ENCODE measurements around the gene NEK6.

The NEK6 gene

DNA sequence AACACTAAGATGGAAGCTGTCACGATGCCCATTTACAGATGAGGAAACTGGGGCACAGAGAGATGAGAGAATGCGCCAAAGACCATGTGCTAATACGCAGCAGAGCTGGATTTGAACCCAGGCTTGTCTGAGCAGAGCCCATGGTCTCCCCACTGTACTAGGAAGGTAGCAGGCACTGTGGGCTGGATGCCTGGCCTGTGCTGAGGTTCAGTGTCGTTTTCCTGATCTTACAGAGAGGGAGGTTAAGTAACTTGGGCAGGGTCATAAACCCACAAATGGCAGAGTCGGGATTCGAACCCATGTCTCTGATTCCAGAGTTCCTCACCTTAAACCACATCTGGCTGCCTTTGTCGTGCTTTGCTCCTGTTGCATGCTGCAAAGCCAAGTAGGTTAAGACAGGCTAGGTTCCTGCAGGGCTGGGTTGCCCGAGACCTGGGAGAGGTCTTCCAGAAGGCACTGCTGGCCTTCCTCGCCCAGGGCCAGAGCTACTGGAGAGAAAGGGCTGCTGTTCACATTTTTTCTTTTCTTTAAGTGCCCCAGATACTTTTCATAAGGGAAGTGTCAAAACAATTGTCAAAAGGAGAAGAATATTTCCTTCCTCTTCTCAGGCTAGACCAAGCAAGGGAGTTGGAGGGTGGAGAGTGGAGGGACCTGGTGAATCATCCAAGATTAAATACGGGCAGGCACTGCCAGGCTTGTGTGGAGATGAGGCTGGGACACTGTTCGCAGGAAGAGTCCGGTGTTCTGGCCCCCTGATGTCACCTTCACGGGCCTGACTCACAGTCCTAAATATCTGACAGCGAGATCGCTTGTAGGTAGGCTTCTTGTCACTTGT lies 3.2 kb downstream of the NEK6 start:
- TF ChIP-seq, protein P1, sequence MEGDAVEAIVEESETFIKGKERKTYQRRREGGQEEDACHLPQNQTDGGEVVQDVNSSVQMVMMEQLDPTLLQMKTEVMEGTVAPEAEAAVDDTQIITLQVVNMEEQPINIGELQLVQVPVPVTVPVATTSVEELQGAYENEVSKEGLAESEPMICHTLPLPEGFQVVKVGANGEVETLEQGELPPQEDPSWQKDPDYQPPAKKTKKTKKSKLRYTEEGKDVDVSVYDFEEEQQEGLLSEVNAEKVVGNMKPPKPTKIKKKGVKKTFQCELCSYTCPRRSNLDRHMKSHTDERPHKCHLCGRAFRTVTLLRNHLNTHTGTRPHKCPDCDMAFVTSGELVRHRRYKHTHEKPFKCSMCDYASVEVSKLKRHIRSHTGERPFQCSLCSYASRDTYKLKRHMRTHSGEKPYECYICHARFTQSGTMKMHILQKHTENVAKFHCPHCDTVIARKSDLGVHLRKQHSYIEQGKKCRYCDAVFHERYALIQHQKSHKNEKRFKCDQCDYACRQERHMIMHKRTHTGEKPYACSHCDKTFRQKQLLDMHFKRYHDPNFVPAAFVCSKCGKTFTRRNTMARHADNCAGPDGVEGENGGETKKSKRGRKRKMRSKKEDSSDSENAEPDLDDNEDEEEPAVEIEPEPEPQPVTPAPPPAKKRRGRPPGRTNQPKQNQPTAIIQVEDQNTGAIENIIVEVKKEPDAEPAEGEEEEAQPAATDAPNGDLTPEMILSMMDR (conservative IDR thresholded peaks at IDR 0.05; ENCODE audit: control insufficient read depth, insufficient read depth, low read depth, low read length): no peak
- peak; percentile 68 for DNase-seq (ENCODE audit: low read depth)
- peak overlapping the region; percentile 22 for H3K4me3 ChIP-seq (ENCODE audit: control insufficient read depth, low read depth, low read length)

DNA sequence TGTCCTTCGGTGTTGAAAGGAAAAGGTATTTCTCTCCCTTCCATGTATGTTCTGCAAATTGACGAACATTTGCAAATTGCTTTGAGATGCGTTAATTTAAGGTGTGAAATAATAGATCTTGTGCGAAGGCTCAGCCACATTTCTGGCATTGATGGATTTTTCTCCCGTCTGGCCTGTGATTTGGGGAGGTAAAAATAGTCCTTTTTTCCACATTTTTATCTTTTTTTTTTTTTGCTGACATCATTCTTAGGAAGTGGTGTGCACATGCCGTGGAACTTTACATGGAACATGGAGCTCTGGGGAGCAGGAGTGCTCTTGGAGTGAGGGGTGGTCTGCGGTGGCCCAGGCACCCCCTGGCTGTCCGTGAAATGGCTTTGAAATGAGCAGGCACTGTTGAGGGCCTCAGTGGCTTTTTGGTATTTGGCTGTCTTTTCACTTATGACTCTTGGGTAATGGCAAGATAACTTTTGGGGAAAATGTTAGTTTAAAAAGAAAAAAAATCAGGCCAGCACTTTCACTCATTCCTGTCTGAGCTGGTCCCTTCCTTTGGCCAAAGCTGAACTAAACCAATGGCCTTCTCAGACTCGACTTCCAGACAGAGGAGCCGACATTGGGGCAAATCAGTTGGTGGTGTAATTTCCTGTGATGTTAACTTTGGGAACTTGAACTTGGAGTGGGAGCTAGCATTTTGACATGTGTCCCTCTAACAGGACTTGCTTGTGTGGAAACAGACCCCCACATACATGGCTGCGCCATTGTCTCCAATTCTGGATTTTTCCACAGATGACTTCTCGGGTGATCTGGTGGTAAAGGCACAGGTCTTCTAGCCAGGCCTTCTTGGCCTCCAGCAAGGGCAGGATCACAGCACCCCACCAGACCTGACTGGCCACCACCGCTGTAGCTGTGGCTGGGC lies 4.2 kb downstream of the NEK6 start:
- no peak for DNase-seq (ENCODE audit: low read depth)
- TF ChIP-seq, protein P1 (conservative IDR thresholded peaks at IDR 0.05; ENCODE audit: control insufficient read depth, insufficient read depth, low read depth, low read length): no peak
- H3K4me3 ChIP-seq (ENCODE audit: control insufficient read depth, low read depth, low read length): peak overlapping the region; percentile 22

DNA sequence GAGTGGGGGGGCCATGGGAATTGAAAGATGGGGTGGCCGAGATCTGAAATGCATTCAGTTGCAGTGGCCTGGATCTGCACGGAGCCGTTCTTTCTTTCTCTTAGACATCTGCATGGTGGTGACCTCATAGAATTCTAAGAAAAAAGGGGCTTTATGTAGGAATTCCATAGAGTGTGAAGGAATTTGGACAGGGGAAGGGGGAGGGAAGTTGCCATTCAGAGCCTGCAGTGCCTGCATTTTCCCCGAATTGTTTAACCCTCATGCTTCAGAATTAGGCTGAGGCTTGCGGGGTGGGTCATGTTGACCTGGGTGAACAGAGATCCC lies 4.9 kb downstream of the NEK6 start:
- no peak for DNase-seq (ENCODE audit: low read depth)
- H3K4me3 ChIP-seq (ENCODE audit: control insufficient read depth, low read depth, low read length): no peak overlapping the region

DNA sequence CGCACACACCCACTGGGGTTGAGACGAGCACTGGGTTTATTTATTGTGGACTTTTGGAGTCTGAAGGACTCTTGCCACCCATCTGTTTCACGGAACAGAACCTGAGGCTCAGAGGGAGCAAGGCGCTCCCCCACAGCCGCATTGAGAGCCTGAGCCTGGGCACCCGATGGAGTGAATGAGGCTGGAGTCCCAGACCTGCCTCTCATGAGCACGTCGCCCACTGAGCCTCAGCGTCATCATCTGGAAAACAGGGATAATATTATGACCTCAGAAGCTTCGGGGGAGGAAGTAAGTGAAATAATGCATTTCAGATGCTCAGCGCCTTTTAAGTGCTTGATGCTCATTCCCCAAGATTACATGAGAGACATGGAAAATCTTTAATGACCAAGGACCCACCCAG lies 5.5 kb downstream of the NEK6 start:
- TF ChIP-seq, protein P1 (conservative IDR thresholded peaks at IDR 0.05; ENCODE audit: control insufficient read depth, insufficient read depth, low read depth, low read length): no peak
- H3K4me3 ChIP-seq (ENCODE audit: control insufficient read depth, low read depth, low read length): no peak overlapping the region

More for the DNA sequence above, 4.9 kb downstream of the NEK6 start:
- TF ChIP-seq, protein P1 (conservative IDR thresholded peaks at IDR 0.05; ENCODE audit: control insufficient read depth, insufficient read depth, low read depth, low read length): no peak

DNA sequence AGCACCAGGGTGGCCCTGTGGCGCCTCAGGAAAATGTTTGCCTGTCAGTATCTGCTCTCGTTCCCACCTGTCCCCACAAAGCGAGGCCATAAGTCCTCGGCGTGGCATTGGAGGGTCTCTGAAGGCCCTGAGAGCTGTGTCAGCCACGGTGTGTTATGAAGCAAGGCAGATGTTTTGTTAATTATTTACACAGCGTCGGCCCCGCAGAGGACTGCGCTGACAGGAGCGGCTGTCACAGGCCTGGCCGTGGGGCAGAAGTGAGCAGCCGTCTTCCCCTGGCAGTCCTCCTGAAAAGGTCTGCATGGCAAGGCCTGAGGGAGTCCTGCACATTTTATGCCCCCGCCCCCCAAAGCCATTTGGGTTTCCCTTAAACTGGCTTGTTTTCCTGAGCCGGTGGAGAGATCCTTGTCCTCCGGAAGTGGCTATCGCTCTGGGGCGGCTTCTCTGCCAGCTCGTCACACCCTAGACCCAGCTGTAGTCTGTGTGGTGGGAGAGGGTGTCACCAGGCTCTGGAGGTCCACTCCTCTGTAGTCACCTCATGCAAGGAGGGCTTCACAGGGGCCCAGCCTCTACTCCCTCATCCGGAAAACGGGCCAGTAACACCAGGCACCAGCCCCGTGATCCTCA lies 6.2 kb downstream of the NEK6 start:
- no peak overlapping the region for H3K4me3 ChIP-seq (ENCODE audit: control insufficient read depth, low read depth, low read length)
- DNase-seq (ENCODE audit: low read depth): no peak
- TF ChIP-seq, protein P1 (conservative IDR thresholded peaks at IDR 0.05; ENCODE audit: control insufficient read depth, insufficient read depth, low read depth, low read length): no peak

More for the DNA sequence above, 5.5 kb downstream of the NEK6 start:
- DNase-seq (ENCODE audit: low read depth): peak; percentile 39

DNA sequence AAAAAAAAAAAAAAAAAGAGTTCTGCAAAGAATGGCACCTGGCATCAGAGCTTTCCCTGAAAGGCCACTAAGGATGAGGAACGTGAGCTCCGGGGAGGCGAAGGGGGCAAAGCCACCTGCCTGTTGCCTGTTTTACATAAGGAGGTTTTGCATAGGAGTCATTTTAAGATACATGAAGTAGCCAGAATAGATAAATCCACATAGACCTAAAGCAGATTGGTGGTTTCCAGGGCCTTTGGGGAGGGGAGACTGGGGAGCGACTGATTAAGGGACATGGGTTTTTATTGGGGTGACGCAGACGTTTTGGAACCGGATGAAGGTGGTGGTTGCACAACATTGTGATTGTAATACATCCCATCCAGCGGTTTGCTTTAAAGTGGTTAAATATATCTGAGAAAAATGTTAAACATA lies 7.1 kb downstream of the NEK6 start:
- H3K4me3 ChIP-seq (ENCODE audit: control insufficient read depth, low read depth, low read length): no peak overlapping the region
- TF ChIP-seq, protein P1 (conservative IDR thresholded peaks at IDR 0.05; ENCODE audit: control insufficient read depth, insufficient read depth, low read depth, low read length): no peak
- peak; percentile 78 for DNase-seq (ENCODE audit: low read depth)
